Measurements from ENCODE around the gene MS4A14. TPM values are rescaled to one million over a fixed set of nuclear protein-coding genes. Genes with fewer than 3 reads are reported as not detected.

MS4A14 gene
- total RNA-seq, 2 donors from 2014 or later, result 0.23 to 6.1 TPM

DNA sequence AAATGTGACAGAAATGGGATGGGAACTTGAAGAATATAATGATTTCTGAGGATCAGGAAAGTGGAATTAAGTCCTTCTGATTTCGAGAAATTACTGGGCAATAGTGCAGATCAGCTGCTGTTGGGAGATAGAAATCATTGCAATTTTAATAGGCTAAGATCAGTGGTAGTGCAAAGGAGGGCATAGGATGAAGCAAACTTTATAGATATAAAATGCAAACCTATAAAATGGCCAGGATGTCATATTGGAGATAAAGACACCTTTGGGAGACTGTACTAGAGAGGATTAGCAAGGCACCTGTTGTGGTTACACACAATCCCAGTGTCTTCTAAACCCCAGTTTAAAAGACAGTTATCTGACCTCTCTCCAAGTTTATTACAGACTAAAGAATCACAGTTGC, 24.4 kb upstream of the MS4A14 start:
- intact Hi-C loops (cut with DNase I), result no loop called here
- DNase-seq (ENCODE audit: low spot score), result no peak
- H3K27ac ChIP-seq, result peak overlapping the region in 1 of 2 donors; percentile 53
- TF ChIP-seq POLR2AphosphoS5 (IDR thresholded peaks at IDR 0.05) (no peak), POLR2A (IDR thresholded peaks at IDR 0.05) (no peak)
- TF ChIP-seq, protein P1, sequence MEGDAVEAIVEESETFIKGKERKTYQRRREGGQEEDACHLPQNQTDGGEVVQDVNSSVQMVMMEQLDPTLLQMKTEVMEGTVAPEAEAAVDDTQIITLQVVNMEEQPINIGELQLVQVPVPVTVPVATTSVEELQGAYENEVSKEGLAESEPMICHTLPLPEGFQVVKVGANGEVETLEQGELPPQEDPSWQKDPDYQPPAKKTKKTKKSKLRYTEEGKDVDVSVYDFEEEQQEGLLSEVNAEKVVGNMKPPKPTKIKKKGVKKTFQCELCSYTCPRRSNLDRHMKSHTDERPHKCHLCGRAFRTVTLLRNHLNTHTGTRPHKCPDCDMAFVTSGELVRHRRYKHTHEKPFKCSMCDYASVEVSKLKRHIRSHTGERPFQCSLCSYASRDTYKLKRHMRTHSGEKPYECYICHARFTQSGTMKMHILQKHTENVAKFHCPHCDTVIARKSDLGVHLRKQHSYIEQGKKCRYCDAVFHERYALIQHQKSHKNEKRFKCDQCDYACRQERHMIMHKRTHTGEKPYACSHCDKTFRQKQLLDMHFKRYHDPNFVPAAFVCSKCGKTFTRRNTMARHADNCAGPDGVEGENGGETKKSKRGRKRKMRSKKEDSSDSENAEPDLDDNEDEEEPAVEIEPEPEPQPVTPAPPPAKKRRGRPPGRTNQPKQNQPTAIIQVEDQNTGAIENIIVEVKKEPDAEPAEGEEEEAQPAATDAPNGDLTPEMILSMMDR (IDR thresholded peaks at IDR 0.05), result no peak
- H3K36me3 ChIP-seq, result no peaks in the 10 kb centered on the region
- H3K9me3 ChIP-seq, result no peaks in the 10 kb centered on the region
- no peak overlapping the region for H3K4me3 ChIP-seq
- no peaks in the 10 kb centered on the region for H3K27me3 ChIP-seq (replicated peaks; ENCODE audit: insufficient read depth)
- H3K4me1 ChIP-seq (replicated peaks), result no peaks in the 10 kb centered on the region
- 36% methylated on average over 1 of the region's 1 CpG for WGBS

DNA sequence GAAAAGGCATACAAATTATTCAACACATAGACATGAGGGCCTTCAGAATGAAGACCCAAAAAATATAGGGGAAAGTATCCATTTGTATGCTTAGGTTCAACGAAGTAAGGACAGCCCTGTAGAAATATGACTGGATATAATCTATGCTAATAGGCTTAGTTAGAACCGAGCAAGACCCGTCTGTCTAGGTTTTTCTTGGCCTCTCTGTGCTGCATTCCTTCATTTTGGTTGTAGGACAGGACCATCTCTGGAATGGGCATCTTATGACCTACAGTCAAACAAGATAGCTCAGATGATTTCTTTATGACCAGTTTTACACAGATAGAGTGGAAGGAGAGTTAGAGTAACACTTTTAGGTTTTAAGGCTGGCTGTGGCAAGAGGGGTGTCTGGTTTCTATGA, 23.5 kb upstream of the MS4A14 start:
- H3K4me1 ChIP-seq (replicated peaks), result no peaks in the 10 kb centered on the region
- no peak for DNase-seq (ENCODE audit: low spot score)
- 79% methylated on average over 3 of the region's 3 CpGs for WGBS
- TF ChIP-seq, protein P1 (IDR thresholded peaks at IDR 0.05), result no peak
- TF ChIP-seq POLR2AphosphoS5 (IDR thresholded peaks at IDR 0.05) (no peak), POLR2A (IDR thresholded peaks at IDR 0.05) (no peak)
- intact Hi-C loops (cut with DNase I), result no loop called here
- H3K4me3 ChIP-seq, result no peak overlapping the region
- no peak overlapping the region for H3K27ac ChIP-seq
- no peaks in the 10 kb centered on the region for H3K9me3 ChIP-seq
- no peaks in the 10 kb centered on the region for H3K27me3 ChIP-seq (replicated peaks; ENCODE audit: insufficient read depth)
- H3K36me3 ChIP-seq, result no peaks in the 10 kb centered on the region

DNA sequence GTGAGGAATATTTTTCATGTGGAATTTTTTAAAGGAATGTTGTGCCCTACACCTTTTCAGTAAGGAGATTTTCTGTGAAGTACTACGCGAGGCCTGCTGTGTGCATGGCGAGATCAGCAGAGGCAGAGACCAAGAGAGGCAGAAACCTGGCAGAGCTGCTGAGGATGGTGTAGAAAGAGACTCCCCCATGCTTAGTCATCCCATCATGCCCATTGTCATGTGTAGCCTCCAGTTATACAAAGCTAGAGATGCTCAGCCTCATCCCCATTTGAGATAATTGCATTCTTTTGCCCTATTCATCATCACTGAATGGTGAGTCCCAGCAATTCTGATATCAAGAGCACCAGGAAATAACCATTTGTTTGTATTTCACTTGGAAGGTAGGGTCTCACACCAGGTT, 20.9 kb upstream of the MS4A14 start:
- no peaks in the 10 kb centered on the region for H3K36me3 ChIP-seq
- intact Hi-C loops (cut with DNase I), result no loop called here
- no peaks in the 10 kb centered on the region for H3K9me3 ChIP-seq
- no peak for DNase-seq (ENCODE audit: low spot score)
- 96% methylated on average over 3 of the region's 3 CpGs for whole genome bisulfite sequencing
- H3K27ac ChIP-seq, result no peak overlapping the region
- TF ChIP-seq POLR2A (IDR thresholded peaks at IDR 0.05) (no peak), POLR2AphosphoS5 (IDR thresholded peaks at IDR 0.05) (no peak)
- TF ChIP-seq, protein P1 (IDR thresholded peaks at IDR 0.05), result no peak
- H3K4me3 ChIP-seq, result no peak overlapping the region
- H3K4me1 ChIP-seq (replicated peaks), result no peaks in the 10 kb centered on the region
- no peaks in the 10 kb centered on the region for H3K27me3 ChIP-seq (replicated peaks; ENCODE audit: insufficient read depth)

DNA sequence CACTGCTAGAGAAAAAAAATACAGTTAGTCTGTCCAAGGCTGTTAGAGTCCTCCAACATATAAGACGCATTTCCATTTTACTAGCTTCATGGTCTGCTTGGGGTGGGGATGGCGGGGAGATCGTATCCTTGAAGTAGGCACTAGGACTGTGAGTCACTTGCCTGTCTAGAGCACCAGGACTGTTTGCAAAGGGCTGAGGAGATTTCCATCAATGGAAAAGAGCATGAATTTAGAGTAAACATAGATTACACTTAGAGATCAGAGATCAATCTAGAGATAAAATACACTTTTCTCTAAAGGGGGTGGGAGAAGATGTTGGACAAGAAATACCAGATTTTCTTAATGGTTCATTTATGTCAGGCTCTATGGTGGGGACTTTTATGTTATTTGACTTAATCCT, 19.7 kb upstream of the MS4A14 start:
- peak; percentile 11 for TF ChIP-seq POLR2AphosphoS5 (IDR thresholded peaks at IDR 0.05)
- TF ChIP-seq, protein P1 (IDR thresholded peaks at IDR 0.05), result no peak
- 34% methylated on average over 3 of the region's 3 CpGs for WGBS
- no peak overlapping the region for H3K27ac ChIP-seq

DNA sequence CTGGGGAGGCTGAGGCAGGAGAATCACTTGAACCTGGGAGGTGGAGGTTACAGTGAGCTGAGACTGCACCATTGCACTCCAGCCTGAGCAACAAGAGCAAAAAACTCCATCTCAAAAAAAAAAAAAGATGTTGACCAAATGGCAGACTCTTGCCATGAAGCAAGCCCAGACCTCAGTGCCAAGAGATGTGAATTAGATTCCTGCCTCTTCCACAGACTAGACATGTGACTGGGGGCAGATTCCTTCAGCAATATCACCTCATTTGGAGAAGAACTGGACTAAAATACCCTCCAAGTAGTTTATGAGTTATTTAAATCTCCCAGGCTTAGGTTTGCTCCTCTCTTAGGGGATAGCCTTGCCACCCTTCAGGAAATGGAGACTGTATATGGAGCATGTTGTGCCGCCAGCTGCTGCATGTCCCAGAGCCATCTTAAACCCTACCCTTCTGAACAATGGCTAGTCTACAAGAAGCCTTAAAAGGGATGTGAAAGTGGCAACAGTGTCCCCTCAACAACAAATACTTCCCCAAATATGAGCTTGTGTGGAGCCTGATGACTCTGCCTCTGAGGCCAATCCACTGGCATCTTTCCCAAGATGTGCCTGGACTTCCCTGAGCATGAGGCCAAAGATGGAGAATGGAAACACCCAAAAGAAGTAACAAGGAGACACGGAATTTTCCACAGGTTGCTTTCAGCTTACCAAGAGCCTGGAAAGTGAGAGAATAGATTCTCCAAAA, 18.7 kb upstream of the MS4A14 start:
- WGBS, result 75% methylated on average over 2 of the region's 2 CpGs
- no peak for DNase-seq (ENCODE audit: low spot score)
- Histone ChIP-seq H3K27me3 (replicated peaks; ENCODE audit: insufficient read depth) (no peaks in the 10 kb centered on the region), H3K4me3 (no peak overlapping the region), H3K27ac (no peak overlapping the region), H3K4me1 (replicated peaks) (no peaks in the 10 kb centered on the region), H3K9me3 (no peaks in the 10 kb centered on the region), H3K36me3 (no peaks in the 10 kb centered on the region)
- TF ChIP-seq POLR2AphosphoS5 (IDR thresholded peaks at IDR 0.05), result no peak
- no peak for TF ChIP-seq POLR2A (IDR thresholded peaks at IDR 0.05)
- intact Hi-C loops (cut with DNase I), result no loop called here

More for the DNA sequence above, 19.7 kb upstream of the MS4A14 start:
- no peak for DNase-seq (ENCODE audit: low spot score)
- H3K36me3 ChIP-seq, result no peaks in the 10 kb centered on the region
- no peaks in the 10 kb centered on the region for H3K9me3 ChIP-seq
- no peak overlapping the region for H3K4me3 ChIP-seq
- no peaks in the 10 kb centered on the region for H3K4me1 ChIP-seq (replicated peaks)
- intact Hi-C loops (cut with DNase I), result no loop called here
- no peaks in the 10 kb centered on the region for H3K27me3 ChIP-seq (replicated peaks; ENCODE audit: insufficient read depth)

Data from prostate gland (tissue), 2 donors.